ENCODE results near the gene MTMR4.

Gene MTMR4

DNA sequence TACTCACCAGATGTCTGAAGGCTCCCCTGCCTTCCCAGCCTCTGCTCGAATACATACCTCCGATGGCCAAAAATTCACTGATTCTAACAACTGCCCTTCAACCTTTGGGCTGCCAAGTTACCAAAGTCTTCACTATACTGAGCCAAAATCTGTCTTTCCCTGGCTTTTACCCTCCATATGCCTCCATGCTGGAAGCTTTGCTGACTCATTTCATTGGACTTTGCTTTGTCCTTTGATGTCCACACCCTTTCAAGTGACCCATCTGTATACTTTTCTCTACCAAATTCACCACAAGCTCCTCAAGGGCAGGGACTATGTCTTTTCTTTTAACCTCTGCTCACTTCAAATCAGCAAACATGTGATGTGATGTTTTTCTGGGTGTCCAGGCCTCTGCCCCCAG is 21.0 kb upstream of the MTMR4 start:
- Histone ChIP-seq H3K9me3 (ENCODE audit: severe bottlenecking) (no peaks in the 10 kb centered on the region), H3K4me3 (ENCODE audit: severe bottlenecking) (no peak overlapping the region), H3K4me1 (ENCODE audit: insufficient read depth, poor library complexity, severe bottlenecking) (peaks cover 12% of the 10 kb centered on the region), H3K27me3 (ENCODE audit: insufficient read depth, poor library complexity, severe bottlenecking) (no peaks in the 10 kb centered on the region), H3K36me3 (ENCODE audit: low read depth) (no peaks in the 10 kb centered on the region), H3K27ac (ENCODE audit: poor library complexity, severe bottlenecking) (no peak overlapping the region)
- TF ChIP-seq, protein P1, sequence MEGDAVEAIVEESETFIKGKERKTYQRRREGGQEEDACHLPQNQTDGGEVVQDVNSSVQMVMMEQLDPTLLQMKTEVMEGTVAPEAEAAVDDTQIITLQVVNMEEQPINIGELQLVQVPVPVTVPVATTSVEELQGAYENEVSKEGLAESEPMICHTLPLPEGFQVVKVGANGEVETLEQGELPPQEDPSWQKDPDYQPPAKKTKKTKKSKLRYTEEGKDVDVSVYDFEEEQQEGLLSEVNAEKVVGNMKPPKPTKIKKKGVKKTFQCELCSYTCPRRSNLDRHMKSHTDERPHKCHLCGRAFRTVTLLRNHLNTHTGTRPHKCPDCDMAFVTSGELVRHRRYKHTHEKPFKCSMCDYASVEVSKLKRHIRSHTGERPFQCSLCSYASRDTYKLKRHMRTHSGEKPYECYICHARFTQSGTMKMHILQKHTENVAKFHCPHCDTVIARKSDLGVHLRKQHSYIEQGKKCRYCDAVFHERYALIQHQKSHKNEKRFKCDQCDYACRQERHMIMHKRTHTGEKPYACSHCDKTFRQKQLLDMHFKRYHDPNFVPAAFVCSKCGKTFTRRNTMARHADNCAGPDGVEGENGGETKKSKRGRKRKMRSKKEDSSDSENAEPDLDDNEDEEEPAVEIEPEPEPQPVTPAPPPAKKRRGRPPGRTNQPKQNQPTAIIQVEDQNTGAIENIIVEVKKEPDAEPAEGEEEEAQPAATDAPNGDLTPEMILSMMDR (IDR thresholded peaks at IDR 0.05; ENCODE audit: poor library complexity, severe bottlenecking) = no peak
- ATAC-seq (ENCODE audit: low read depth) = no peak
- DNase-seq (ENCODE audit: low spot score) = no peak

DNA sequence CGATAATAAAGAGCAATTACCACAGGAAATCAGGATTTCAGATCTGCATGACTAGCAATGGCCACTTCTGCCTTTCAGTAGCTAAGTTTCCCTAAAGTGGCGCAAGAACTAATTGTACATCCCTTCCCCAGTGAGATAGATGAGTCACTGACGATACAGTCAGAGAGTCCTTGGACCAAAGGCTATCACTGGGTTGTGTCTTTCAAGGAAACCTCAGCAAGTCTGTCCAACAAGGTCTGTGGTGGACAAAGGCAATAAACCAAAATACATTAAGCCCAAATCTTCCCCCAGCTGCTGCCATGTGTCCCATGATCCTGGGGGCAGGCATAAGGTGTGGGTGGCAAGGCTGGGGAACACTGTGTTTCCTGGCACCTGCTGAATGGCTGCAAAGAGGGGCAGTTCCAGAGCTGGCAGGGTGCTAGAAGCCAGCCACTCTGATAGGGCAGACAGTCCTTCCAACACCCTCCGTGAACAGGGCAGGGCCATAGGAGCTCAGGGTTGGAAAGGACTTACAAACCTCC is 20.5 kb upstream of the MTMR4 start:
- TF ChIP-seq, protein P1 (IDR thresholded peaks at IDR 0.05; ENCODE audit: poor library complexity, severe bottlenecking) = no peak
- no peaks in the 10 kb centered on the region for H3K9me3 ChIP-seq (ENCODE audit: severe bottlenecking)
- no peak overlapping the region for H3K4me3 ChIP-seq (ENCODE audit: severe bottlenecking)
- no peaks in the 10 kb centered on the region for H3K27me3 ChIP-seq (ENCODE audit: insufficient read depth, poor library complexity, severe bottlenecking)
- ATAC-seq (ENCODE audit: low read depth) (peak; percentile 77), DNase-seq (ENCODE audit: low spot score) (no peak)
- no peaks in the 10 kb centered on the region for H3K36me3 ChIP-seq (ENCODE audit: low read depth)
- peaks cover 12% of the 10 kb centered on the region for H3K4me1 ChIP-seq (ENCODE audit: insufficient read depth, poor library complexity, severe bottlenecking)
- H3K27ac ChIP-seq (ENCODE audit: poor library complexity, severe bottlenecking) = no peak overlapping the region

DNA sequence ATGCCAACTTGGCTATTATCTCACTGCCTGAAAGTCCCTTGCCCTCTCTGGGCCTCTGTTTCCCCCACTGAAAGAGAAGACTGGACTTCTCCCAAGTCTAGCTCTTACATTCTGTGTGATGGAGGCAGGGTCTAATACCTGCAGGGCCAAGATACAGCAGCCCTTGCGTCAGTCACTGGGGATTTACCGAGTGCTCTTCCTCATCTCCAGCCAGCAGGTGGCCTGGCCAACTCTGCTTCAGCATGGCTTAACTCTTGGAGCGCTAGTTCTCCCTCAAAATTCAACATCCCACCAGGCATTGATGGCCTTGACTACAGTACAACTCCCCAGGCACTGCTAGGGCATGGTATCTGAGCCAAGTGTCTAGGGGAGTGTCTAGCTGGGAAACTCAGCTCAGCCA is 19.9 kb upstream of the MTMR4 start:
- Histone ChIP-seq H3K4me1 (ENCODE audit: insufficient read depth, poor library complexity, severe bottlenecking) (peaks cover 12% of the 10 kb centered on the region), H3K27ac (ENCODE audit: poor library complexity, severe bottlenecking) (no peak overlapping the region), H3K27me3 (ENCODE audit: insufficient read depth, poor library complexity, severe bottlenecking) (no peaks in the 10 kb centered on the region), H3K36me3 (ENCODE audit: low read depth) (no peaks in the 10 kb centered on the region), H3K9me3 (ENCODE audit: severe bottlenecking) (no peaks in the 10 kb centered on the region), H3K4me3 (ENCODE audit: severe bottlenecking) (no peak overlapping the region)
- ATAC-seq (ENCODE audit: low read depth) (no peak), DNase-seq (ENCODE audit: low spot score) (no peak)
- TF ChIP-seq, protein P1 (IDR thresholded peaks at IDR 0.05; ENCODE audit: poor library complexity, severe bottlenecking) = no peak

DNA sequence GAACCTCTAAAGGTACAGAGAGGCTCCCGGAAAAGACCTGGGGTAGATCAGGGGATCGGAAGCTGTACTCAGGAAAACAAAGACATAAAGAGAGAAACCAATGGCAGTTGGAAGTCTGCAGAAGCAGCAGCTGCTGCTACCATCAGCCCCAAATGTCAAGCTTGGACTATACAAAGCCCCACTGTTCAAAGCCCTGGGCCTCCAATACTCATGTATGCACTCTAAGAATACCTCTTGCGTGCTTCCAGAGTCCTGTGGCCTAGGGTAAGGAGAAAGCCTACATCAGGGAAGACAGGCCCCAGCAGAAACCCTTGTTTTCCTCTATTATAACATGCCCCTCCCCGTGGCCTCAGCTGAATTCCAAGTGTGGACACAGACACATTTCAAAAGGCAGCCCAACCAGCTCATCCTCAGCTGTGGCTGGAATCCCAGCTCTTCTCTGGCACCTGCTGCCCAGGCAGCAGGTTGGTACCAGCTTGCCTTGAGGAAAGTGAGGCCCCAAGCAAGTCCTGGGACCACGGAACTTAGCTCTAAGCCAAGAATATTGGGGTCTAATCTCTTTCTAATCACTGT is 19.3 kb upstream of the MTMR4 start:
- Histone ChIP-seq H3K4me3 (ENCODE audit: severe bottlenecking) (no peak overlapping the region), H3K4me1 (ENCODE audit: insufficient read depth, poor library complexity, severe bottlenecking) (peaks cover 12% of the 10 kb centered on the region), H3K9me3 (ENCODE audit: severe bottlenecking) (no peaks in the 10 kb centered on the region), H3K36me3 (ENCODE audit: low read depth) (no peaks in the 10 kb centered on the region), H3K27ac (ENCODE audit: poor library complexity, severe bottlenecking) (no peak overlapping the region), H3K27me3 (ENCODE audit: insufficient read depth, poor library complexity, severe bottlenecking) (no peaks in the 10 kb centered on the region)
- no peak for ATAC-seq (ENCODE audit: low read depth)
- TF ChIP-seq, protein P1 (IDR thresholded peaks at IDR 0.05; ENCODE audit: poor library complexity, severe bottlenecking) = no peak
- DNase-seq (ENCODE audit: low spot score) = no peak

DNA sequence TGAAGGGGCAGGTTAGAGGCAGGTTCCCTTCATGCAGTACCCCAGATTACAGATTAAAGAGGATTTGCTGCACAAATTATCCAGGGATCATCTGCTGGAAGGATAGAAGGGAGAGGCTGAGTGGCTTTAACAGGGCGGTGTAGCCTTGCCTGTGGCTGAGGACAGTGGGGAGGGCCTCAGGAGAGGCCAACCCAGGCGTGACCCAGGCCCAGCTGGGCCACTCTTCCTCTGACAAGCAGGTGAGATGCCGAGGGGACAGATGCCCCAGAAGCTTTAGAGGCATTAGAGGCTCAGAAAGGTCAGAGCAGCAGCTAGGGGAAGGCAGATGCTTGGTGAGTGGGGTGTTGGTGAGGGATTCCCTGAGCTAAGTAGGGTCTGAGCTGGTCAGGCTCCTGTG is 18.1 kb upstream of the MTMR4 start:
- TF ChIP-seq, protein P1 (IDR thresholded peaks at IDR 0.05; ENCODE audit: poor library complexity, severe bottlenecking) = no peak

More for the DNA sequence above, 18.1 kb upstream of the MTMR4 start:
- no peaks in the 10 kb centered on the region for H3K27me3 ChIP-seq (ENCODE audit: insufficient read depth, poor library complexity, severe bottlenecking)
- no peaks in the 10 kb centered on the region for H3K9me3 ChIP-seq (ENCODE audit: severe bottlenecking)
- H3K4me1 ChIP-seq (ENCODE audit: insufficient read depth, poor library complexity, severe bottlenecking) = peaks cover 12% of the 10 kb centered on the region
- no peaks in the 10 kb centered on the region for H3K36me3 ChIP-seq (ENCODE audit: low read depth)
- DNase-seq (ENCODE audit: low spot score) (no peak), ATAC-seq (ENCODE audit: low read depth) (no peak)
- no peak overlapping the region for H3K27ac ChIP-seq (ENCODE audit: poor library complexity, severe bottlenecking)
- H3K4me3 ChIP-seq (ENCODE audit: severe bottlenecking) = no peak overlapping the region
